GM12878 (cell line): Measurements from ENCODE around the gene BIRC5. TPM values are rescaled to one million over a fixed set of nuclear protein-coding genes. Genes with fewer than 3 reads are reported as not detected.

ENCODE experiments used
- ATAC-seq: fragments of 200-7000 bp; cut with Tn5 transposase; 3 replicates; pipeline ENCODE4 v1.9.1; 2020; ENCODE audit warnings: mild to moderate bottlenecking, moderate library complexity
- BruUV-seq: library from RNA; stranded (reverse); fragments of 400-500 nt; replicated peaks from 2 replicates; lab custom pipeline; 2021; lab: Mats Ljungman, UMichigan
- CTCF ChIA-PET: fragments of 300-600 bp; sonication (Branson Sonifier 250); formaldehyde crosslinking; extraction: SDS; loops from one replicate; lab custom pipeline; 2021; ENCODE audit warnings: inconsistent platforms; lab: Yijun Ruan, JAX
- POLR2A ChIA-PET: fragments of 350-600 bp; formaldehyde crosslinking; extraction: SDS; loops from one replicate; lab custom pipeline; 2021; ENCODE audit warnings: inconsistent platforms; lab: Charles Lee
- RAD21 ChIA-PET: fragments of 300-600 bp; sonication (Branson Sonifier 250); formaldehyde crosslinking; loops from one replicate; lab custom pipeline; 2023; ENCODE audit warnings: antibody characterized with exemption; ENCODE audit not compliant: unreplicated experiment; lab: Charles Lee
- SMC1A ChIA-PET: fragments of 300-600 bp; sonication (Branson Sonifier 250); formaldehyde crosslinking; loops from one replicate; lab custom pipeline; 2023; ENCODE audit not compliant: unreplicated experiment, uncharacterized antibody; lab: Charles Lee
- DNase-seq: peaks from one replicate; pipeline ENCODE4 v3.0.0-alpha.2; 2011; ENCODE audit warnings: low read depth, low spot score
- FAIRE-seq: peaks from 3 replicates; lab custom pipeline; 2011; peaks lifted over from hg19 to GRCh38; lab: Jason Lieb, UNC
- H2AFZ ChIP-seq: 2 replicates; pipeline ENCODE4 v1.6.0; 2011; ENCODE audit warnings: low read depth, low read length, control low read depth; ENCODE audit not compliant: control insufficient read depth
- H3K27ac ChIP-seq: 2 replicates; pipeline ENCODE4 v1.5.1; 2011; ENCODE audit warnings: control low read depth; ENCODE audit not compliant: control insufficient read depth, insufficient read depth
- H3K27me3 ChIP-seq, 2 experiments: replicated peaks in 1 of 2; 2 replicates each; pipeline versions ENCODE4 v1.6.0 to v1.6.1; 2011; ENCODE audit warnings: low read length in 1 of 2; ENCODE audit not compliant: control insufficient read depth in 2 of 2, insufficient read depth in 2 of 2
- H3K36me3 ChIP-seq, 2 experiments: 2 replicates each; pipeline ENCODE4 v1.5.1; 2011; ENCODE audit warnings: low read length in 1 of 2; ENCODE audit not compliant: control insufficient read depth in 2 of 2, insufficient read depth in 2 of 2
- H3K4me1 ChIP-seq: 2 replicates; pipeline ENCODE4 v1.6.1; 2011; ENCODE audit warnings: mild to moderate bottlenecking, low read length, moderate library complexity, mixed read lengths; ENCODE audit not compliant: control insufficient read depth, insufficient read depth
- H3K4me2 ChIP-seq: 2 replicates; pipeline ENCODE4 v1.6.0; 2011; ENCODE audit warnings: control low read depth; ENCODE audit not compliant: control insufficient read depth, insufficient read depth
- H3K4me3 ChIP-seq: fragments of 200-600 bp; sonication (generic); 2 replicates; pipeline ENCODE4 v1.5.1; 2016
- H3K79me2 ChIP-seq: 2 replicates; pipeline ENCODE4 v1.6.0; 2011; ENCODE audit warnings: low read length; ENCODE audit not compliant: control insufficient read depth, insufficient read depth
- H3K9ac ChIP-seq: 2 replicates; pipeline ENCODE4 v1.8.0; 2011; ENCODE audit warnings: low read length, control low read depth, mixed read lengths; ENCODE audit not compliant: control insufficient read depth, insufficient read depth
- H3K9me3 ChIP-seq: replicated peaks from 3 replicates; pipeline ENCODE4 v1.5.1; 2011; ENCODE audit warnings: mild to moderate bottlenecking, low read length; ENCODE audit not compliant: control insufficient read depth, insufficient read depth
- H4K20me1 ChIP-seq: 2 replicates; pipeline ENCODE4 v1.6.0; 2011; ENCODE audit not compliant: control insufficient read depth, insufficient read depth
- BHLHE40 ChIP-seq, 2 experiments: fragments of 450-650 bp in 1 of 2; IDR thresholded peaks; 2 replicates each; pipeline ENCODE4 v1.6.1; 2011 to 2017; ENCODE audit warnings: low read depth in 2 of 2, borderline replicate concordance in 1 of 2, improper control_type of control experiment in 1 of 2, low read length in 1 of 2, mild to moderate bottlenecking in 1 of 2
- BRCA1 ChIP-seq: IDR thresholded peaks from 2 replicates; pipeline ENCODE4 v1.6.1; 2011; ENCODE audit warnings: low read depth, low read length, improper control_type of control experiment
- CBX3 ChIP-seq: fragments of 200-600 bp; sonication (generic); IDR thresholded peaks from 2 replicates; pipeline ENCODE4 v1.6.1; 2016; ENCODE audit warnings: low read depth, borderline replicate concordance
- CREB1 ChIP-seq: IDR thresholded peaks from 2 replicates; pipeline ENCODE4 v1.6.1; 2012; ENCODE audit warnings: low read depth, mild to moderate bottlenecking, inconsistent platforms
- EP300 ChIP-seq, 2 experiments: fragments of 150-350 bp in 1 of 2; IDR thresholded peaks; 2 replicates each; pipeline ENCODE4 v1.6.1; 2011 to 2012; ENCODE audit warnings: low read depth in 2 of 2, low read length in 2 of 2, borderline replicate concordance in 1 of 2, improper control_type of control experiment in 1 of 2, inconsistent platforms in 1 of 2; ENCODE audit not compliant: control insufficient read depth in 1 of 2
- FOXM1 ChIP-seq: IDR thresholded peaks from 2 replicates; pipeline ENCODE4 v1.6.1; 2012; ENCODE audit warnings: low read depth, mild to moderate bottlenecking, inconsistent platforms, low read length, moderate library complexity
- IKZF1 ChIP-seq: fragments of 450-650 bp; conservative IDR thresholded peaks from 2 replicates; pipeline ENCODE4 v1.6.1; 2017; ENCODE audit warnings: antibody characterized with exemption, mild to moderate bottlenecking
- IKZF2 ChIP-seq, 2 experiments: fragments of 450-650 bp; IDR thresholded peaks; 2 replicates each; pipeline ENCODE4 v1.6.1; 2017; ENCODE audit warnings: mild to moderate bottlenecking in 2 of 2, moderate library complexity in 2 of 2
- KLF5 ChIP-seq: fragments of 450-650 bp; IDR thresholded peaks from 2 replicates; pipeline ENCODE4 v1.6.1; 2014; ENCODE audit warnings: mild to moderate bottlenecking; ENCODE audit not compliant: partially characterized antibody
- RAD51 ChIP-seq: fragments of 450-650 bp; IDR thresholded peaks from 2 replicates; pipeline ENCODE4 v1.6.1; 2016; ENCODE audit warnings: moderate library complexity, mild to moderate bottlenecking, inconsistent platforms
- SPI1 ChIP-seq: IDR thresholded peaks from 2 replicates; pipeline ENCODE4 v1.6.1; 2011; ENCODE audit warnings: low read depth, mild to moderate bottlenecking, low read length, moderate library complexity, borderline replicate concordance; ENCODE audit not compliant: insufficient read depth
- TCF12 ChIP-seq: IDR thresholded peaks from 2 replicates; pipeline ENCODE4 v1.6.1; 2011; ENCODE audit warnings: low read depth, mild to moderate bottlenecking, low read length
- TCF3 ChIP-seq: IDR thresholded peaks from 2 replicates; pipeline ENCODE4 v1.6.1; 2012; ENCODE audit warnings: low read depth, mild to moderate bottlenecking, low read length, borderline replicate concordance; ENCODE audit not compliant: insufficient read depth
- WGBS: methylation state at CpG from one replicate; pipeline ENCODE4 v1.1.6; 2016; ENCODE audit warnings: low lambda C conversion rate; ENCODE audit not compliant: insufficient replicate concordance, insufficient coverage; ENCODE audit errors: missing lambda C conversion rate; 5-methylcytosine and 5-hydroxymethylcytosine counted together
- in situ Hi-C: fragments of 300-500 bp; cut with MboI; formaldehyde crosslinking; loops from 9 replicates; pipeline ENCODE4 v1.14.3; 2018; ENCODE audit warnings: mixed read lengths
- intact Hi-C: fragments of 100-400 bp; cut with micrococcal nuclease; formaldehyde crosslinking; loops from one replicate; pipeline ENCODE4 v1.14.2; 2022; ENCODE audit not compliant: unreplicated experiment
- polyA plus RNA-seq, 11 experiments: library from polyadenylated mRNA; depleted of rRNA in 4 of 11; unstranded in 6 of 11; stranded (reverse) in 5 of 11; fragments of >200 nt; fragmentation: Nextera tagmentation in 4 of 11; fragmentation: Illumina TruSeq in 1 of 11; extraction: Ambion mirVana in 4 of 11; extraction: Trizol in 1 of 11; gene quantifications; 1 replicate in 1 of 11; 2 replicates in 10 of 11; pipeline versions ENCODE4 v1.2.1 to v1.2.3, GENCODE V29; 2011 to 2016; ENCODE audit warnings: inconsistent platforms in 2 of 11, missing spikeins in 2 of 11, low read depth in 1 of 11
- total RNA-seq, 4 experiments: library from RNA; depleted of rRNA in 3 of 4; stranded (reverse); fragments of >200 nt in 3 of 4; fragmentation: Illumina TruSeq in 1 of 4; extraction: Trizol in 1 of 4; gene quantifications; 2 replicates each; pipeline versions ENCODE4 v1.2.1 to v1.2.3, GENCODE V29; 2013 to 2021

Gene BIRC5
- total and polyA plus RNA-seq, 10 of the 15 experiments (the other 5 are each of a cell fraction or from before 2014, with no cell fraction given) = 41.0 to 175 (median 90.8) TPM

GRCh38 chr17:78272181-78272913 is 58.3 kb downstream of the BIRC5 start:
- Histone ChIP-seq H3K27ac (no peak overlapping the region), H4K20me1 (no peaks in the 10 kb centered on the region), H3K27me3 (peaks cover 3 to 5% of the 10 kb centered on the region in 2 experiments; a peak in 3 of 4 replicates), H3K4me3 (no peak overlapping the region), H3K79me2 (no peaks in the 10 kb centered on the region), H3K36me3 (no peaks in the 10 kb centered on the region), H3K9me3 (peaks cover 10% of the 10 kb centered on the region; the same call in 1 of the 3 replicates), H3K4me1 (peaks cover 26% of the 10 kb centered on the region), H3K9ac (no peak overlapping the region), H2AFZ (no peak overlapping the region), H3K4me2 (peak overlapping the region; percentile 15; the same call in 1 of the 2 replicates)
- no peak for FAIRE-seq
- TF ChIP-seq CREB1 (peak; percentile 75; the same call in 1 of the 2 replicates), RAD51 (no peak), FOXM1 (no peak), IKZF2 (IDR thresholded peaks at IDR 0.05) (0 out of 4 replicates have a peak, but pooled peaks have one; percentile 23 to 32), BHLHE40 (IDR thresholded peaks at IDR 0.05; ENCODE audit: borderline replicate concordance in 1 of 2, low read depth in 2 of 2, low read length in 1 of 2) (0 out of 4 replicates have a peak, but pooled peaks of 1 of the 2 experiments have one; percentile 33), CBX3 (no peak), IKZF1 (peak; percentile 56), BRCA1 (no peak), TCF3 (0 out of 2 replicates have a peak, but pooled peaks have one; percentile 56), KLF5 (no peak), SPI1 (no peak), TCF12 (0 out of 2 replicates have a peak, but pooled peaks have one; percentile 69), EP300 (IDR thresholded peaks at IDR 0.05; ENCODE audit: borderline replicate concordance in 1 of 2, control insufficient read depth in 1 of 2, low read depth in 2 of 2, low read length in 2 of 2) (peak; percentile 30 to 45; a peak in 2 of 4 replicates)
- ATAC-seq = peak; percentile 77
- WGBS = 15% methylated on average over 17 of the region's 17 CpGs
- BruUV-seq = no TSS peak
- CTCF ChIA-PET = interaction anchor here (0.7 kb wide), 1 partner anchor 17 kb away, joined by 3 read pairs; no protein-coding TSS in a partner anchor
- in situ Hi-C loops (no loop called here), intact Hi-C loops (no loop called here)
- DNase-seq = no peak
- POLR2A ChIA-PET = interaction anchor here (0.6 kb wide), 1 partner anchor 82 kb away, joined by 3 read pairs; no protein-coding TSS in a partner anchor
- SMC1A ChIA-PET = no interaction called here
- RAD21 ChIA-PET = no interaction called here
